CD4-positive, alpha-beta memory T cell (primary cell): Measurements from ENCODE around the gene UNK. TPM values are rescaled to one million over a fixed set of nuclear protein-coding genes. Genes with fewer than 3 reads are reported as not detected.
"Not testable (repeated sequence)": the region's sequence is repeated elsewhere in the genome, so short reads cannot be mapped to it uniquely, and the experiment has no call there.

ENCODE experiments used
- CTCF ChIA-PET: fragments of 350-600 bp; sonication (Branson Sonifier 250); formaldehyde crosslinking; loops from one replicate; lab custom pipeline; 2021; ENCODE audit warnings: inconsistent platforms; ENCODE audit not compliant: partially characterized antibody; lab: Charles Lee
- POLR2A ChIA-PET: fragments of 350-600 bp; sonication (Branson Sonifier 250); formaldehyde crosslinking; loops from one replicate; lab custom pipeline; 2021; ENCODE audit not compliant: partially characterized antibody; lab: Charles Lee
- DNase-seq, 5 donors: peaks; one replicate each; pipeline versions ENCODE4 v3.0.0 to v3.0.0-alpha.2; 2020 to 2022; ENCODE audit warnings: mixed read lengths in 1 of 5
- H3K27ac ChIP-seq: one replicate; pipeline ENCODE4 v1.7.0; 2013; ENCODE audit warnings: low read depth, low read length
- H3K27me3 ChIP-seq: 2 replicates; pipeline ENCODE4 v1.7.0; 2013; ENCODE audit warnings: mild to moderate bottlenecking, low read length, moderate library complexity; ENCODE audit not compliant: insufficient read depth
- H3K36me3 ChIP-seq: 2 replicates; pipeline ENCODE4 v1.7.0; 2013; ENCODE audit warnings: mild to moderate bottlenecking, low read length, moderate library complexity; ENCODE audit not compliant: insufficient read depth
- H3K4me1 ChIP-seq: 2 replicates; pipeline ENCODE4 v1.7.0; 2013; ENCODE audit warnings: mild to moderate bottlenecking, low read length, moderate library complexity; ENCODE audit not compliant: insufficient read depth
- H3K4me3 ChIP-seq, 2 donors: one replicate each; pipeline ENCODE4 v1.7.0; 2013; ENCODE audit warnings: low read length in 2 of 2, mild to moderate bottlenecking in 1 of 2
- H3K9me3 ChIP-seq, 2 donors: one replicate each; pipeline ENCODE4 v1.7.0; 2013; ENCODE audit warnings: low read length in 2 of 2, control low read depth in 1 of 2; ENCODE audit not compliant: control insufficient read depth in 1 of 2
- H3K27ac Mint-ChIP-seq, 7 donors: one replicate each; pipeline ENCODE4 v1.8.0; 2020 to 2021; ENCODE audit warnings: mixed read lengths in 7 of 7, mild to moderate bottlenecking in 6 of 7, inconsistent platforms in 3 of 7, moderate library complexity in 3 of 7
- H3K27me3 Mint-ChIP-seq, 2 donors: one replicate each; pipeline ENCODE4 v1.8.0; 2020 to 2021; ENCODE audit warnings: mixed read lengths in 2 of 2
- H3K36me3 Mint-ChIP-seq, 2 donors: one replicate each; pipeline ENCODE4 v1.8.0; 2020 to 2021; ENCODE audit warnings: mixed read lengths in 2 of 2, inconsistent platforms in 1 of 2, mild to moderate bottlenecking in 1 of 2
- H3K4me1 Mint-ChIP-seq, 4 donors: one replicate each; pipeline ENCODE4 v1.8.0; 2020 to 2021; ENCODE audit warnings: mixed read lengths in 4 of 4, mild to moderate bottlenecking in 1 of 4
- H3K4me3 Mint-ChIP-seq, 8 donors: one replicate each; pipeline ENCODE4 v1.8.0; 2020 to 2021; ENCODE audit warnings: mixed read lengths in 8 of 8, mild to moderate bottlenecking in 7 of 8, moderate library complexity in 6 of 8, inconsistent platforms in 3 of 8
- H3K9me3 Mint-ChIP-seq, 8 donors: one replicate each; pipeline ENCODE4 v1.8.0; 2020 to 2021; ENCODE audit warnings: mixed read lengths in 8 of 8, mild to moderate bottlenecking in 5 of 8, inconsistent platforms in 3 of 8, moderate library complexity in 1 of 8
- intact Hi-C: fragments of 100-400 bp; cut with micrococcal nuclease; formaldehyde crosslinking; loops from one replicate; pipeline ENCODE4 v1.15.1; 2023
- polyA plus RNA-seq, 2 donors: library from polyadenylated mRNA; unstranded; fragments of 300-500 nt; fragmentation: Illumina TruSeq; gene quantifications; one replicate each; pipeline ENCODE4 v1.2.3, GENCODE V29; 2021
- total RNA-seq, 2 experiments: library from RNA; stranded (reverse); gene quantifications; one replicate each; pipeline ENCODE4 v1.2.3, GENCODE V29; 2021

Gene UNK
- total and polyA plus RNA-seq, 4 experiments from 2014 or later: 22.2 to 48.1 (median 34.4) TPM

- H3K36me3 ChIP-seq, H3K9me3 Mint-ChIP-seq, H3K27me3 ChIP-seq, H3K36me3 Mint-ChIP-seq, H3K4me3 ChIP-seq, H3K27me3 Mint-ChIP-seq, H3K9me3 ChIP-seq, intact Hi-C loops: not testable (repeated sequence)
- Mint-ChIP-seq H3K27ac (peak overlapping the region; percentile 90 to 94 (median 93)), H3K4me3 (peak overlapping the region in 6 of 8 donors; percentile 58 to 84 (median 68)), H3K4me1 (peaks cover 15 to 34% (median 25%) of the 10 kb centered on the region in 4 donors)
- ChIA-PET CTCF (interaction anchor here (0.7 to 14.6 kb wide), 6 partner anchors 9 to 116 kb away, joined by 3 to 266 read pairs (median 3); partner anchors contain the start of genes TRIM47 and WBP2), POLR2A (interaction anchor here (0.7 to 23.4 kb wide), 10 partner anchors 10 to 115 kb away, joined by 3 to 563 read pairs (median 7); partner anchors contain the start of genes FBF1, TRIM47, TRIM65 and UNK)
- DNase-seq: peak in 3 of 5 donors; percentile 32 to 81 (median 37)
- Histone ChIP-seq H3K27ac (peak overlapping the region; percentile 60), H3K4me1 (peaks cover 23% of the 10 kb centered on the region)
These were observed 80.3 kb downstream of the UNK start for GRCh38 chr17:75864887-75865286.

- H3K27ac ChIP-seq, intact Hi-C loops, H3K27me3 ChIP-seq, H3K27me3 Mint-ChIP-seq, H3K4me3 ChIP-seq, H3K36me3 ChIP-seq, H3K9me3 Mint-ChIP-seq, H3K36me3 Mint-ChIP-seq, H3K9me3 ChIP-seq, DNase-seq: not testable (repeated sequence)
- peaks cover 23% of the 10 kb centered on the region for H3K4me1 ChIP-seq
- ChIA-PET CTCF (interaction anchor here (0.9 to 14.6 kb wide), 5 partner anchors 10 to 112 kb away, joined by 3 to 266 read pairs (median 3); partner anchors contain the start of genes TRIM47 and WBP2), POLR2A (interaction anchor here (0.7 to 23.4 kb wide), 7 partner anchors 10 to 90 kb away, joined by 3 to 563 read pairs (median 10); partner anchors contain the start of genes TRIM47, TRIM65, UNK and WBP2)
- H3K4me3 Mint-ChIP-seq: peak overlapping the region in 2 of 8 donors; percentile 41 to 46
- peak overlapping the region; percentile 63 to 94 (median 85) for H3K27ac Mint-ChIP-seq
- H3K4me1 Mint-ChIP-seq: peaks cover 15 to 35% (median 26%) of the 10 kb centered on the region in 4 donors
These were observed 81.0 kb downstream of the UNK start for GRCh38 chr17:75865404-75866188.

- H3K9me3 ChIP-seq, H3K27me3 ChIP-seq, DNase-seq, H3K27ac ChIP-seq, H3K4me3 ChIP-seq, intact Hi-C loops, H3K27me3 Mint-ChIP-seq, H3K9me3 Mint-ChIP-seq, H3K36me3 Mint-ChIP-seq, H3K36me3 ChIP-seq, H3K4me3 Mint-ChIP-seq: not testable (repeated sequence)
- POLR2A ChIA-PET: interaction anchor here (1.0 to 16.3 kb wide), 3 partner anchors 9 to 28 kb away, joined by 3 to 563 read pairs (median 5); partner anchors contain the start of genes TRIM65, UNC13D and WBP2
- CTCF ChIA-PET: interaction anchor here (0.6 kb wide), 1 partner anchor 79 kb away, joined by 3 read pairs; no protein-coding TSS in a partner anchor
- H3K4me1 Mint-ChIP-seq: peaks cover 21 to 44% (median 36%) of the 10 kb centered on the region in 4 donors
- H3K4me1 ChIP-seq: peaks cover 35% of the 10 kb centered on the region
- H3K27ac Mint-ChIP-seq: peak overlapping the region in 4 of 7 donors; percentile 9 to 78 (median 24)
These were observed 84.2 kb downstream of the UNK start for GRCh38 chr17:75868730-75869281.

- Mint-ChIP-seq H3K36me3 (peaks cover 0 to 2% of the 10 kb centered on the region in 2 donors), H3K9me3 (no peaks in the 10 kb centered on the region), H3K4me3 (no peak overlapping the region), H3K4me1 (peaks cover 16 to 41% (median 30%) of the 10 kb centered on the region in 4 donors), H3K27me3 (no peaks in the 10 kb centered on the region), H3K27ac (peak overlapping the region in 4 of 7 donors; percentile 9 to 78 (median 28))
- no peaks in the 10 kb centered on the region for H3K36me3 ChIP-seq
- no peak overlapping the region for H3K4me3 ChIP-seq
- H3K27ac ChIP-seq: no peak overlapping the region
- no peaks in the 10 kb centered on the region for H3K27me3 ChIP-seq
- ChIA-PET CTCF (interaction anchor here (14.1 kb wide), 1 partner anchor 11 kb away, joined by 266 read pairs; the partner anchor contains the start of gene WBP2), POLR2A (interaction anchor here (1.1 to 16.3 kb wide), 3 partner anchors 15 to 95 kb away, joined by 3 to 563 read pairs (median 5); partner anchors contain the start of genes TRIM65, UNC13D and WBP2)
- DNase-seq: no peak
- H3K9me3 ChIP-seq: no peaks in the 10 kb centered on the region
- peaks cover 30% of the 10 kb centered on the region for H3K4me1 ChIP-seq
- intact Hi-C loops: no loop called here
These were observed 84.9 kb downstream of the UNK start for GRCh38 chr17:75869282-75870141.

GRCh38 chr17:75870228-75870627, 85.6 kb downstream of the UNK start:
- H3K9me3 Mint-ChIP-seq, H3K9me3 ChIP-seq, H3K27ac ChIP-seq, H3K36me3 ChIP-seq, H3K27me3 ChIP-seq, intact Hi-C loops, H3K36me3 Mint-ChIP-seq, H3K4me3 ChIP-seq, H3K4me3 Mint-ChIP-seq, H3K27me3 Mint-ChIP-seq, DNase-seq: not testable (repeated sequence)
- POLR2A ChIA-PET: interaction anchor here (1.1 to 16.3 kb wide), 3 partner anchors 16 to 96 kb away, joined by 3 to 563 read pairs (median 5); partner anchors contain the start of genes TRIM65, UNC13D and WBP2
- peaks cover 27% of the 10 kb centered on the region for H3K4me1 ChIP-seq
- Mint-ChIP-seq H3K4me1 (peaks cover 12 to 38% (median 26%) of the 10 kb centered on the region in 4 donors), H3K27ac (peak overlapping the region in 3 of 7 donors; percentile 6 to 53 (median 13))
- CTCF ChIA-PET: interaction anchor here (14.1 kb wide), 1 partner anchor 12 kb away, joined by 266 read pairs; the partner anchor contains the start of gene WBP2
